SK-N-SH (cell line): ENCODE data around the gene MCUR1. TPM values are rescaled to one million over a fixed set of nuclear protein-coding genes. Genes with fewer than 3 reads are reported as not detected.

Experiments
- CTCF ChIA-PET: fragments of 300-600, 350-600 bp; formaldehyde crosslinking; extraction: SDS; loops from one replicate; lab custom pipeline; 2021; lab: Yijun Ruan, JAX
- POLR2A ChIA-PET: fragments of 350-600 bp; sonication (Branson Sonifier 250); formaldehyde crosslinking; extraction: SDS; loops from one replicate; lab custom pipeline; 2020; ENCODE audit warnings: antibody characterized with exemption, inconsistent platforms; lab: Yijun Ruan, JAX
- DNase-seq: peaks from one replicate; pipeline ENCODE4 v3.0.0; 2012
- H2AFZ ChIP-seq: fragments of 200-600 bp; sonication (generic); 2 replicates; pipeline ENCODE4 v1.8.1; 2016; ENCODE audit warnings: antibody characterized with exemption, mild to moderate bottlenecking, low read depth
- H3F3A ChIP-seq: fragments of 200-600 bp; sonication (generic); replicated peaks from 2 replicates; pipeline ENCODE3; 2016; ENCODE audit warnings: antibody characterized with exemption, mild to moderate bottlenecking; ENCODE audit not compliant: insufficient read depth
- H3K27ac ChIP-seq, 2 experiments: fragments of 200-500 bp in 1 of 2; fragments of 200-600 bp in 1 of 2; sonication (Bioruptor generic) in 1 of 2; sonication (generic), shearing (Covaris generic) in 1 of 2; 2 replicates each; pipeline versions ENCODE4 v1.5.1 to v1.6.1; 2014 to 2016; ENCODE audit warnings: low read depth in 2 of 2, inconsistent platforms in 1 of 2, low read length in 1 of 2, mild to moderate bottlenecking in 1 of 2, mixed read lengths in 1 of 2
- H3K27me3 ChIP-seq: fragments of 200-600 bp; sonication (generic), shearing (Covaris generic); 2 replicates; pipeline ENCODE4 v1.6.1; 2016; ENCODE audit warnings: mixed run types; ENCODE audit not compliant: insufficient read depth
- H3K36me3 ChIP-seq, 2 experiments: fragments of 200-500 bp in 1 of 2; fragments of 200-600 bp in 1 of 2; sonication (Bioruptor generic) in 1 of 2; sonication (generic) in 1 of 2; replicated peaks in 1 of 2; 2 replicates each; pipeline versions ENCODE3 to v1.5.1; 2014 to 2016; ENCODE audit warnings: low read length in 1 of 2, mild to moderate bottlenecking in 1 of 2; ENCODE audit not compliant: insufficient read depth in 2 of 2, control insufficient read depth in 1 of 2
- H3K4me1 ChIP-seq, 2 experiments: fragments of 200-500 bp in 1 of 2; fragments of 200-600 bp in 1 of 2; sonication (Bioruptor generic) in 1 of 2; sonication (generic), shearing (Covaris generic) in 1 of 2; 2 replicates each; pipeline versions ENCODE4 v1.5.1 to v1.6.1; 2014 to 2016; ENCODE audit warnings: low read depth in 1 of 2, low read length in 1 of 2, mixed run types in 1 of 2; ENCODE audit not compliant: insufficient read depth in 2 of 2, control insufficient read depth in 1 of 2
- H3K4me2 ChIP-seq: fragments of 200-600 bp; sonication (generic), shearing (Covaris generic); 2 replicates; pipeline ENCODE4 v1.6.1; 2017; ENCODE audit warnings: mixed run types
- H3K4me3 ChIP-seq, 2 experiments: fragments of 200-500 bp in 1 of 2; fragments of 200-600 bp in 1 of 2; sonication (Bioruptor generic) in 1 of 2; sonication (generic), shearing (Covaris generic) in 1 of 2; 2 replicates each; pipeline versions ENCODE4 v1.5.1 to v1.8.1; 2014 to 2016; ENCODE audit warnings: low read depth in 2 of 2, inconsistent platforms in 1 of 2, low read length in 1 of 2, mild to moderate bottlenecking in 1 of 2, mixed read lengths in 1 of 2, moderate library complexity in 1 of 2
- H3K79me2 ChIP-seq: fragments of 200-600 bp; sonication (generic); 2 replicates; pipeline ENCODE4 v1.8.1; 2017; ENCODE audit warnings: mild to moderate bottlenecking; ENCODE audit not compliant: insufficient read depth
- H3K9ac ChIP-seq: fragments of 200-600 bp; sonication (generic); 2 replicates; pipeline ENCODE4 v1.6.1; 2017; ENCODE audit warnings: mixed run types
- H3K9me2 ChIP-seq: fragments of 200-600 bp; sonication (generic); 2 replicates; pipeline ENCODE4 v1.6.1; 2017; ENCODE audit warnings: mixed run types
- H3K9me3 ChIP-seq: fragments of 200-600 bp; sonication (generic); 2 replicates; pipeline ENCODE4 v1.6.1; 2017; ENCODE audit warnings: mixed run types, mild to moderate bottlenecking, moderate library complexity
- H4K20me1 ChIP-seq: fragments of 200-600 bp; sonication (generic); 2 replicates; pipeline ENCODE4 v1.6.1; 2017; ENCODE audit warnings: mild to moderate bottlenecking, mixed run types; ENCODE audit not compliant: insufficient read depth
- CTCF ChIP-seq: fragments of 200-600 bp; sonication (generic); IDR thresholded peaks from 2 replicates; pipeline ENCODE4 v1.6.1; 2017; ENCODE audit warnings: antibody characterized with exemption, mild to moderate bottlenecking, moderate library complexity
- EP300 ChIP-seq, 2 experiments: IDR thresholded peaks; 2 replicates each; pipeline versions ENCODE4 v1.4.0 to v1.6.1; 2012; ENCODE audit warnings: borderline replicate concordance in 1 of 2, low read depth in 1 of 2, low read length in 1 of 2
- JUND ChIP-seq: IDR thresholded peaks from 2 replicates; pipeline ENCODE4 v1.4.0; 2012
- MEF2A ChIP-seq: IDR thresholded peaks from 2 replicates; pipeline ENCODE4 v1.4.0; 2012; ENCODE audit warnings: low read depth, borderline replicate concordance
- NFIC ChIP-seq: IDR thresholded peaks from 2 replicates; pipeline ENCODE4 v1.4.0; 2012; ENCODE audit warnings: borderline replicate concordance
- PBX3 ChIP-seq: IDR thresholded peaks from 2 replicates; pipeline ENCODE4; 2012
- POLR2AphosphoS5 ChIP-seq: IDR thresholded peaks from 2 replicates; pipeline ENCODE4 v1.6.1; 2012; ENCODE audit warnings: low read depth, low read length
- RAD21 ChIP-seq: IDR thresholded peaks from 2 replicates; pipeline ENCODE4 v1.6.1; 2012; ENCODE audit warnings: mild to moderate bottlenecking, low read length
- RCOR1 ChIP-seq: fragments of 150-350 bp; IDR thresholded peaks from 2 replicates; pipeline ENCODE4 v1.6.1; 2017; ENCODE audit warnings: antibody characterized with exemption, low read length
- REST ChIP-seq: IDR thresholded peaks from 2 replicates; pipeline ENCODE4 v1.6.1; 2012; ENCODE audit warnings: mild to moderate bottlenecking, low read depth, low read length, moderate library complexity
- TCF12 ChIP-seq: IDR thresholded peaks from 2 replicates; pipeline ENCODE4 v1.4.0; 2012
- TEAD4 ChIP-seq: IDR thresholded peaks from 2 replicates; pipeline ENCODE4 v1.4.0; 2012; ENCODE audit warnings: mild to moderate bottlenecking, borderline replicate concordance; ENCODE audit not compliant: insufficient read depth
- USF1 ChIP-seq: IDR thresholded peaks from 2 replicates; pipeline ENCODE4 v1.4.0; 2012; ENCODE audit warnings: low read depth, borderline replicate concordance
- WGBS: methylation state at CpG from one replicate; pipeline ENCODE4 v1.1.6; 2017; ENCODE audit warnings: low lambda C conversion rate; 5-methylcytosine and 5-hydroxymethylcytosine counted together
- polyA plus RNA-seq, 3 experiments: library from polyadenylated mRNA; depleted of rRNA; stranded (reverse); fragments of >200 nt; gene quantifications; 2 replicates each; pipeline ENCODE4 v1.2.3, GENCODE V29; 2012

Gene MCUR1
- polyA plus RNA-seq, 1 of the 3 experiments (the other 2 are of a cell fraction): 8.3 TPM

- TF ChIP-seq REST (no peak), PBX3 (peak; percentile 82), EP300 (IDR thresholded peaks at IDR 0.05; ENCODE audit: borderline replicate concordance in 1 of 2, low read depth in 1 of 2, low read length in 1 of 2) (0 out of 4 replicates have a peak, but pooled peaks of 1 of the 2 experiments have one; percentile 33), JUND (peak; percentile 66), RAD21 (no peak), CTCF (no peak), RCOR1 (no peak)
Observed at GRCh38 chr6:13794184-13794583, 20.2 kb downstream of the MCUR1 start (continued).

- 100% methylated on average over 1 of the region's 1 CpG for WGBS
- Histone ChIP-seq H3K9me2 (no peaks in the 10 kb centered on the region), H2AFZ (no peak overlapping the region), H3K4me2 (no peak overlapping the region), H3K9me3 (no peaks in the 10 kb centered on the region), H3K79me2 (no peaks in the 10 kb centered on the region), H3K4me1 (peaks cover 0 to 6% of the 10 kb centered on the region in 2 experiments; a peak in 2 of 4 replicates), H3F3A (peaks cover 11% of the 10 kb centered on the region), H3K27me3 (no peaks in the 10 kb centered on the region), H4K20me1 (no peaks in the 10 kb centered on the region), H3K9ac (no peak overlapping the region), H3K36me3 (peaks cover 24 to 25% of the 10 kb centered on the region in 2 experiments), H3K27ac (no peak overlapping the region), H3K4me3 (no peak overlapping the region)
- ChIA-PET CTCF (interaction anchor here (1.2 to 1.5 kb wide), 2 partner anchors 119 to 277 kb away, joined by 3 to 4 read pairs; no protein-coding TSS in a partner anchor), POLR2A (no interaction called here)
- TF ChIP-seq CTCF (no peak), USF1 (no peak), EP300 (IDR thresholded peaks at IDR 0.05; ENCODE audit: borderline replicate concordance in 1 of 2, low read depth in 1 of 2, low read length in 1 of 2) (no peak), TCF12 (no peak), REST (no peak), MEF2A (no peak), NFIC (no peak), POLR2AphosphoS5 (no peak), TEAD4 (no peak)
- no peak for DNase-seq
Observed at GRCh38 chr6:13789746-13790145, 24.6 kb downstream of the MCUR1 start.
